GM21447 (cell line): ENCODE data around the gene TBX5.

Source experiments
- ATAC-seq: cut with Tn5 transposase; IDR thresholded peaks from one replicate; pipeline ENCODE4 v1.9.1; 2021; ENCODE audit not compliant: unreplicated experiment

TBX5 gene

GRCh38 chr12:114431902-114432301 is 26.0 kb upstream of the TBX5 start:
- no peak for ATAC-seq

- no peak for ATAC-seq
Observed at GRCh38 chr12:114430306-114430705, 24.4 kb upstream of the TBX5 start.

- ATAC-seq: no peak
Observed at GRCh38 chr12:114425031-114425626, 19.2 kb upstream of the TBX5 start.

- ATAC-seq: no peak
Observed at GRCh38 chr12:114420944-114421335, 15.0 kb upstream of the TBX5 start.

- ATAC-seq: no peak
Observed at GRCh38 chr12:114420182-114420943, 14.4 kb upstream of the TBX5 start.

GRCh38 chr12:114416028-114416427 is 10.1 kb upstream of the TBX5 start:
- no peak for ATAC-seq

- no peak for ATAC-seq
Observed at GRCh38 chr12:114415525-114415868, 9.6 kb upstream of the TBX5 start.

- no peak for ATAC-seq
Observed at GRCh38 chr12:114414866-114415524, 9.1 kb upstream of the TBX5 start.

- ATAC-seq: no peak
Observed at GRCh38 chr12:114414031-114414865, 8.3 kb upstream of the TBX5 start.

- ATAC-seq: no peak
Observed at GRCh38 chr12:114412825-114413749, 7.1 kb upstream of the TBX5 start.

- ATAC-seq: no peak
Observed at GRCh38 chr12:114412307-114412706, 6.4 kb upstream of the TBX5 start.

- ATAC-seq: no peak
Observed at GRCh38 chr12:114411071-114411837, 5.3 kb upstream of the TBX5 start.

- ATAC-seq: no peak
Observed at GRCh38 chr12:114409852-114410600, 4.1 kb upstream of the TBX5 start.

GRCh38 chr12:114408886-114409851 is 3.2 kb upstream of the TBX5 start:
- no peak for ATAC-seq

- ATAC-seq: no peak
Observed at GRCh38 chr12:114408471-114408885, 2.5 kb upstream of the TBX5 start.

- ATAC-seq: no peak
Observed at GRCh38 chr12:114407842-114408411, 2.0 kb upstream of the TBX5 start.
